Sigmoid colon (tissue), 4 donors: ENCODE data around the gene GJC2.

Experiments used
- CTCF ChIP-seq, 4 experiments: fragments of 450-650 bp in 3 of 4; fragments of 200-600 bp in 1 of 4; IDR thresholded peaks; one replicate each; pipeline ENCODE4 v1.5.1; 2016 to 2019; ENCODE audit warnings: antibody characterized with exemption in 4 of 4, mild to moderate bottlenecking in 3 of 4, moderate library complexity in 2 of 4
- POLR2AphosphoS5 ChIP-seq, 4 donors: sonication (generic); formaldehyde crosslinking; IDR thresholded peaks; one replicate each; pipeline ENCODE4 v1.6.1; 2017; ENCODE audit warnings: antibody characterized with exemption in 4 of 4

- TF ChIP-seq CTCF (IDR thresholded peaks at IDR 0.05): no peak
- no peak for TF ChIP-seq POLR2AphosphoS5 (IDR thresholded peaks at IDR 0.05)
Measured at GRCh38 chr1:228177183-228177475, 27.4 kb downstream of the GJC2 start.
